EH (cell line): ENCODE results near the gene SLC30A5.
"Not testable (repeated sequence)": the region's sequence is repeated elsewhere in the genome, so short reads cannot be mapped to it uniquely, and the experiment has no call there.

Source experiments
- DNase-seq: peaks from one replicate; pipeline ENCODE4 v3.0.0-alpha.2; 2015; ENCODE audit warnings: low read depth

SLC30A5 gene

DNA sequence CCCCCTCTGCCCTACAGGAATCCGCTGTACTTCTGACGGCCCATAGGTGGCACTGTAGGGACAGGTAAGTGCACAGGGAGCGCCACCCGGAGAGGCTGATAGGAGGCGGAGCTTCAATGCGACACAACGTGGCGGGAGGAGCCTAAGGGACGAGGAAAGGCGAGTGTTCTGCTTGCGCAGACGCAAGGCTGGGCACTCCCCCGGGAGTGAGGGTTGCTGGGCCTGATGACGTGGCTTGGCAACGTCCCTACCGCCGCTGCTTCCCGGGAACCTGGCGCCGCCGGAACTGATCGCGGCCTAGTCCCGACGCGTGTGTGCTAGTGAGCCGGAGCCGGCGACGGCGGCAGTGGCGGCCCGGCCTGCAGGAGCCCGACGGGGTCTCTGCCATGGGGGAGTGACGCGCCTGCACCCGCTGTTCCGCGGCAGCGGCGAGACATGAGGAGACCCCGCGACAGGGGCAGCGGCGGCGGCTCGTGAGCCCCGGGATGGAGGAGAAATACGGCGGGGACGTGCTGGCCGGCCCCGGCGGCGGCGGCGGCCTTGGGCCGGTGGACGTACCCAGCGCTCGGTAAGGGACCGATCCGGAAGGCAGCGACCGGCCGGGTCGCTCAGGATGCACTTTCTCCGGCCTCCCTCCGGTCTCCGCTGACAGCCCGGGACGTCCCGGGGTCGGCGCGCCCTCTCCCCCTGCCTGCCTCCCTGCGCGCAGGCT, at the start of gene SLC30A5:
Gene SLC30A5 (plus strand): TSS at position 244 of the 712 bp plus-strand sequence. CDS start 242 bp downstream, at position 486.
- DNase-seq = peak; percentile 100

GRCh38 chr5:69045213-69045612, 48.6 kb upstream of the SLC30A5 start:
- DNase-seq = not testable (repeated sequence)

- peak; percentile 42 for DNase-seq
These were observed 47.3 kb upstream of the SLC30A5 start for GRCh38 chr5:69046375-69046957.

- DNase-seq = no peak
These were observed 45.6 kb upstream of the SLC30A5 start for GRCh38 chr5:69048230-69048629.

GRCh38 chr5:69049151-69049550, 44.7 kb upstream of the SLC30A5 start:
- no peak for DNase-seq

- no peak for DNase-seq
These were observed 44.0 kb upstream of the SLC30A5 start for GRCh38 chr5:69049796-69050195.

GRCh38 chr5:69050214-69050613, 43.6 kb upstream of the SLC30A5 start:
- no peak for DNase-seq

DNA sequence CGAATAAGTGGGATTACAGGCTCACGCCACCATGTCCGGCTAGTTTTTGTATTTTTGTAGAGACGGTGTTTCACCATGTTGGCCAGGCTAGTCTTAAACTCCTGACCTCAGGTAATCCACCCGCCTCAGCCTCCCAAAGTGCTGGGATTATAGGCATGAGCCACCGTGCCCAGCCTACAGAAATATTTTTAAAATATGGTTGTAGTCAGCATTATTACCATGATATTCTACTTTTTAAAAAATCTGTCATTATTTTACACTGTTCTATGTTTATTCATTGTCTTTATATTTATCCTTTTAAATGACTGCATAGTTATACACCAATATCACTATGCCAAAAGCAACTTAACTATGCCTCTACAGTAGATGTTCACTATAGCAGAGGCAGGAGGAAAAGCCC, 41.6 kb upstream of the SLC30A5 start:
- DNase-seq = no peak

DNA sequence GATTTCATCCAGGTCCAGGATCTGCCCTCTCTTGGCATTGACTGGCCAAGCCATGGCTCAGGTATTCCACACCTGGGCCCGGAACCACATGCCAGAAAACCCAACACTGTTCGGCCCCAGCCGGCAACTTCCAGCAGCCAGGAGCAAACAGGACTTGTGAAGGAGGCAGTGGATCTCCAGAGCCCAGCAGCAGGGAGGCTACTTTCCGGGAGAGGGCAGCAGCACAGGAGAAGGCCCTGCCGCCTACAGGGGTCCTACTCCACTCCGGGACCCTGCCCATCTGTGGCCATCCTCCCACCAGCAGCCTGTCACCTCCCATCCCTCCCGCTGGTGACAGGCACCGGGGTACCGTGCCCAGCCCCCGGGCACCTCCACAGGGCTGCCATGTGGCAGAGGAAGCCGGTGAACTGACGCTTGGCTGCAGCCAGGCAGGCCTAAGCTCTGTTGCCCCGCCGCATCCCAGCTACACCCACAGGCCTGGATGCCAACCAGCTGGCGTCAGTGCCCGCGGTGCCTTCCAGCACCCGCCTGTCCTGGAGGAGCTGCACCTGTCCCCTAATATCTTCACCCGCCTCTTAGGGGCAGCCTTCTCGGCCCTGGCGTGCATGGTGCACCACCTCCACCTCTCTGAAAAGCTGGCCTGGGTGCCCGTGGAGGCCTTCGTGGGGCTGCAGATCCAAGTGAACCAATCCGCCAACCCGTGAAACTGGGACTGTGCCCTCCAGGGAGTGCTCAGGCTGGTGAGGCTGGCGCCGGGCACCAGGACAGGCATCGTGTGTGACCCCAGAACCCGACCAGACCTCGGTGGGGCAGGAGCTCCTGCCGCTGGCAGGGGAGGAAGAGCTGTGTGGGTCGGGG, 18.9 kb upstream of the SLC30A5 start:
- DNase-seq = no peak

DNA sequence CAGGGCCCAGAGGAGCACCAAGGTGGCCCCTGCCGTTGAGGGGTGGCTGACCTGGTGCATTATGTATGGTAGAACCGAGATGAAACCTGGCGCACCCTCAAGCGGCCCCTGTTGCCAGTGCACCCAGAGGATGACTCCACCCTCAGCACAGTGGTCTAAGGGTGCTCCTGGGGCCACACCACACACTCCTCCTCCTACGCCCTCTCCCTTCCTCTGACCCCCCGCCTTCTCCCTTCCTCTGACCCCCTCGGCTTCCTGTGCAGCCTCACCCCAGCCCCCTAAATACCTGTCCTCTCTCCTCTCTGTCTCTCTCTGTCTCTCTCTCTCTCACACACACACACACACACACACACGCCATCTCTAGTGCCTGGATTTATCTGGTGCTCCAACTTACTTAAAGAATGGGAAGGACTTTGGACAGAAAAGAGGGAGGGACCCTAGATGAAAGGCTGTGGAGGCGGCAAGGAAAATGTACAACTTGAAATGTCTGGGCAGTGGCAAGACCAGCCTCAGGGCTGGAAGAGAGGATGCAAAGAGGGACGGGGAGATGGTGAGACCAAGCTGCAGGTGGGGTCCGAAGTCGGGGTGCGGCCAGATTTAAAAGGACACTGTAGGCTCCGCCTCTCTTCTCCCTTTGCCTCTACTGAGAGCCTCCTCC, 18.2 kb upstream of the SLC30A5 start:
- no peak for DNase-seq

DNA sequence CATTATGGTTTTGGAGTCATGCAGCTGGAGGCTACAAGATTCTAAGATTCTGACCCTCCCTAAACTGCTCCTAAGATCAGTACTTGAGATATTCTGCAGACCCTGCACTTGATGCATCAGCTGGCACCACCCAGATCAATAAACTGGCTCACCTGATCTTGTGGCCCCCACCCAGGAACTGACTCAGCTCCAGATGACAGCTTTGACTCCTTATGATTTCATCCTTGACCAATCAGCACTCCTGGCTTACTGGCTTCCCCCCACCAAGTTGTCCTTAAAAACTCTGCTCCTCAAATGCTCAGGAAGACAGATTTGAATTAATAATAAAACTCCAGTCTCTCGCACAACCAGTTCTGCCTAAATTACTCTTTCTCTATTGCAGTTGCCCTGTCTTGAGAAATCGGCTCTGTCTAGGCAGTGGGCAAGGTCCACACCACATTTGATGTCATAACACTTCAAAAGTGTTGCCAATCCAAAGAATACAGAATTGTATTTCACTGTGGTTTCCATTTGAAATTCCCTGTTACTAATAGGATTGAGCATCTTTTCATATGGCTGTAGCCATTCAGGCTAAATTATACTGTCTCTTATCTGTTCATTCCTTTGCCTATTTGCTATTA, 14.8 kb upstream of the SLC30A5 start:
- DNase-seq = no peak

DNA sequence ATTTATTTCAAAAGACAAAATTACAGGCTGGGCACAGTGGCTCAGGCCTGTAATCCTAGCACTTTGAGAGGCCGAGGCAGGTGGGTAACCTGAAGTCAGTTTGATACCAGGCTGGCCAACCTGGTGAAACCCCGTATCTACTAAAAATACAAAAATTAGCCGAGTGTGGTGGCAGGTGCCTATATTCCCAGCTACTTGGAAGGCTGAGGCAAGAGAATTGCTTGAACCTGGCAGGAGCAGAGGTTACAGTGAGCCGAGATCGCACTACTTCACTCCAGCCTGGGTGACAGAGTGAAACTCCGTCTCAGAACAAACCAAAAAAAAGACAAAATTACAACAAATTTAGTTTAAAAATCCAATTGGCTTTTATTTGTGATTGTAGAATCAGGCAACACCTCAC, 14.3 kb upstream of the SLC30A5 start:
- DNase-seq = no peak

DNA sequence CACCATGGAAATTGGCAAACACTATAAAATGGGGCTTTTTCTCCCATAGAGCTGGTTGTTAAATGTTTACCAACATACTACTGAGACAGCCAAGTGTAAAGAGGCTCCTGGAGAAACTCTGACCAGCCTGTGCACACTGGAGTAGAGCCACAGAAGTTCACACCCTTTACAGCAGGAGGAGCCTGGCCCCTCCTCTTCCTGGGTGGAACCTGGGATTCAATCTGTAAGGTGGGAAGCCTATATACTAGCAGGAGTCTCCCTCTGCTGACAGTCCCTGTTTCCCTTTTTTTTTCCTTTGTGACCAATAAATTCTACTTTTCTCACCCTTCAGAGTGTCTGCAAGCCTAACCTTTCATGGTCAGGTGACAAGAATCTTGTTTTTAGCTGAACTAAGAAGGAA, 10.4 kb upstream of the SLC30A5 start:
- peak; percentile 32 for DNase-seq

GRCh38 chr5:69084195-69084594, 9.6 kb upstream of the SLC30A5 start:
- DNase-seq = peak; percentile 13

DNA sequence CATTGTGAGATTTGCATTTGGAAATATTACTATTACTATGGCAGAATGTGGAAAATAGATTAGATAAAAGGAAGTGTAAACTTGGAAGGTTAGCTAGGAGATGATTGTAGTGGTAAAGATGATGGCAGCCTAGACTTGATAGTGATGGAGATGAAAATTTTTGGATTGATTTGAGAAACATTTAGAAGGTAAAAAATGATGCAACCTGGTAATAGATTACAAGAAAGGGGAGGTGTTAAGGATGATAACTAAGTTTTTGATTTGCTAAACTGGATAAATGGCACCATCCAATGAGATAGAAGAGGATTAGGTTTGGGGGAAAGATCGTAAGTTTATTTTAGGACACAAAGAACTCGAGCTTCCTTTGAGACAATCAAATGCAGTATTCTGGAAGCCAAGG, 8.9 kb upstream of the SLC30A5 start:
- no peak for DNase-seq

DNA sequence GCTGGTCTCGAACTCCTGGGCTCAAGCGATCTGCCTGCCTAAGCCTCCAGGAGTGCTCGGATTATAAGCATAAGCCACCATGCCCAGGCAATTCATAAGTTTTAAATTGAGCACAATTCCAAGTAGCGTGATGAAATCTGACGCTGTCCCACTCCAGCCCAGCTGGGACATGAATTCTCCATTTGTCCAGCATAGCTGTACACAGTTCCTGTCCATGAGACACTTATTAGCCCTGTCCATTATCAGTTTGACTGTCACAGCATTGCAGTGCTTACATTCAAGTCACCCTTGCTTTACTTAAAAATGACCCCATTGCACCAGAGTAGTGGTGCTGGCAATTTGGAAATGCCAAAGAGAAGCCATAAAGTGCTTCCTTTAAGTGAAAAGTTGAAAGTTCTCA, 7.6 kb upstream of the SLC30A5 start:
- no peak for DNase-seq

- DNase-seq = not testable (repeated sequence)
These were observed 5.8 kb upstream of the SLC30A5 start for GRCh38 chr5:69088006-69088405.

DNA sequence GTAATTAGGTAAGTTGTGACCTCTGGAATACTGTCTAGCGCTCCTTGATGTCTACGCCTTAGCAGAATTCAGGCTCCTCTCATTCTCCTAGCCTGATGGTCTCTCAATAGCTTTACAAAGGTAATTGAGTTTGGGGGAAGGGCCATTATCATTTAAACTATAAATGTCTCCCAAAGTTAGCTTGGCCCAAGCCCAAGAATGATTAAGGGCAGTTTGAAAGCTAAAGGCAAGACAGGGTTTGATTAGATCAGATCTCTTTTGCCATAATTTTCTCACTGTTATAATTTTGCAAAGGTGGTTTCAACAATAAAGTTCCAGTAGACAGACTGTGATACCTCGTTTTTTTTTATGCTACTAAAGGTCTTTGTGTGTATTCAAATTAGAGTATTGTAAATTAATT, 3.7 kb upstream of the SLC30A5 start:
- no peak for DNase-seq

GRCh38 chr5:69091771-69092170, 2.0 kb upstream of the SLC30A5 start:
- DNase-seq = peak; percentile 3

DNA sequence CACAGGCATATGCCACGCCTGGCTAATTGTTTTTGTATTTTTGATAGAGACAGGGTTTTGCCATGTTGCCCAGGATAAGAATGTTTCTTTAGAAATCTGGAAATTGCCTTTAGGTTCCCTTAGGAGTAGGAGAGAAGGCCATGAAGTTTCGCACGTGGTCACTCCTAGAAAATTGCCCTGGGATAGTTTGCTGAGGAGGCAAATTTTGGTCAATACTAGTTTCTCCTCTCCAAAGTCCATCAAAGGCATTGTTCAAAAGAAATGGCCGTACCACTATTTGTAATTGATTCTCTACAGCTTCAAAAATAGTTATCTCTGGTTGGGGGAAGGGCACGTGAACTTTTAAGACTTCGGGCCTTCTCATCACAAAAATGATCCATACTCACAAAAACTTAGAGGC, 845 bp upstream of the SLC30A5 start:
- no peak for DNase-seq

DNA sequence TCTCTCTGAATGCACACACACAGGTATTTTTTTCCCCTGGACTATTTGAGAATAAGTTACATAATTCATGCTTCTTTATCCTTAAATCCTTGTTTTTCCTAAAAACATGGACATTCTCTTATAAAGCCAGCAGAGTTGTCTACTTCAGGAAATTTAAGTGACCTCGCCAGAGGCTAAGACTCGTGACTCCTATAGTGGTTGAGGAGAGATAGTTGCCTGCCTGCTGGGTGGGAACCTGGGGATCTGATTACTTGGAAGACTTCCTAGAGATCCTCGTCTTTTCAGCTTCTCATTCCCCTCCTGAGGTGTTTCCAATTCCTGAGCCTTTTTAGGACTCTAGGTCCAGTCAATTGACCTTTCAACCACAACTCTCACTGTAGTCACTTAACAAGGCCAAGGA, 5.5 kb downstream of the SLC30A5 start:
- DNase-seq = no peak

DNA sequence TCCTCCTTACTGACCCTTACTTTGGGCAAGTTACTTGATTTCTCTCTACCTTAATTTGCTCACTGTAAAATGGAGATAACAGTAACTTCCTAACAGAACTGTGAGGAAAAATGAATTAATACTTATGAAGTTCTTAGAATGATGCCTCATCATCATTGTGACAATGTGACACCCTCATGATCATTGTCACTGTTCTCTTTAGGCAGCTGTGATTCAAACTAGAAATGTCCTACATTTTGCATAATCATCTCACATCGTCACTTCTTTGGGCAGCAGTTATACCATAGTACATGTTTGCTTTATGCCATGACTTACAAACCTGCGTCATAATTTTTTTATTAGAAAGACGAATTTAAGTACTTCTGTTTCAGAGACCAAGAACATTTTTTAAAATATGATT, 9.7 kb downstream of the SLC30A5 start:
- DNase-seq = no peak
